NCI-H2227 (cell line): Measurements from ENCODE around the gene CACNG4.

Source experiments
- DNase-seq: peaks from one replicate; lab custom pipeline; 2025; ENCODE audit not compliant: unreplicated experiment; lab: John Stamatoyannopoulos, UW

CACNG4 gene

GRCh38 chr17:67016039-67016762 lies 51.7 kb downstream of the CACNG4 start:
- no peak for DNase-seq

- no peak for DNase-seq
Measured at GRCh38 chr17:67017910-67018309, 53.4 kb downstream of the CACNG4 start.

GRCh38 chr17:67018471-67019434 lies 54.2 kb downstream of the CACNG4 start:
- DNase-seq = peak; percentile 90

- DNase-seq = no peak
Measured at GRCh38 chr17:67019809-67020208, 55.3 kb downstream of the CACNG4 start.

- DNase-seq = peak; percentile 32
Measured at GRCh38 chr17:67020293-67020766, 55.8 kb downstream of the CACNG4 start.

- no peak for DNase-seq
Measured at GRCh38 chr17:67021196-67021595, 56.7 kb downstream of the CACNG4 start.

- DNase-seq = no peak
Measured at GRCh38 chr17:67021743-67022450, 57.4 kb downstream of the CACNG4 start.

GRCh38 chr17:67022451-67022810 lies 57.9 kb downstream of the CACNG4 start:
- DNase-seq = no peak

- DNase-seq = no peak
Measured at GRCh38 chr17:67024736-67025135, 60.2 kb downstream of the CACNG4 start.

GRCh38 chr17:67025216-67025792 lies 60.8 kb downstream of the CACNG4 start:
- DNase-seq = no peak

- no peak for DNase-seq
Measured at GRCh38 chr17:67026341-67026740, 61.8 kb downstream of the CACNG4 start.

GRCh38 chr17:67027031-67027628 lies 62.6 kb downstream of the CACNG4 start:
- no peak for DNase-seq

GRCh38 chr17:67030641-67031040 lies 66.1 kb downstream of the CACNG4 start:
- no peak for DNase-seq

GRCh38 chr17:67032382-67032781 lies 67.9 kb downstream of the CACNG4 start:
- no peak for DNase-seq

- no peak for DNase-seq
Measured at GRCh38 chr17:67032985-67033384, 68.5 kb downstream of the CACNG4 start.

GRCh38 chr17:67033613-67034012 lies 69.1 kb downstream of the CACNG4 start:
- no peak for DNase-seq

- DNase-seq = no peak
Measured at GRCh38 chr17:67035131-67036083, 70.9 kb downstream of the CACNG4 start.

GRCh38 chr17:67038861-67039365 lies 74.4 kb downstream of the CACNG4 start:
- no peak for DNase-seq

GRCh38 chr17:67040652-67041051 lies 76.1 kb downstream of the CACNG4 start:
- DNase-seq = no peak
